Smooth muscle cell of the coronary artery (primary cell): ENCODE results near the gene GON4L. TPM values are rescaled to one million over a fixed set of nuclear protein-coding genes. Genes with fewer than 3 reads are reported as not detected.

Experiments
- total RNA-seq: library from RNA; depleted of rRNA; stranded (reverse); fragments of >200 nt; gene quantifications from 2 replicates; pipeline ENCODE4 v1.2.3, GENCODE V29; 2014; ENCODE audit warnings: low replicate concordance

Gene GON4L
- 20.2 and 21.2 TPM in 2 replicates for total RNA-seq

GRCh38 chr1:155856975-155857930 is at the start of gene GON4L:
Gene GON4L (minus strand): TSS chr1:155857214. CDS start chr1:155853780, 3,434 bp downstream.

GRCh38 chr1:155859234-155859829 is 2.3 kb upstream of the GON4L start, which contains the start of gene SYT11:
Gene SYT11 (plus strand): TSS chr1:155859567. CDS start chr1:155859762, 195 bp downstream.

Other genes starting within 250 kb of the GON4L start
- gene MSTO1, start 247.0 kb downstream of the GON4L start, total RNA-seq = 32.2 and 41.4 TPM in 2 replicates
- 31.0 and 31.1 TPM in 2 replicates for gene YY1AP1, start 168.4 kb downstream of the GON4L start, total RNA-seq
- gene DAP3, start 168.1 kb downstream of the GON4L start, total RNA-seq = 39.9 and 50.7 TPM in 2 replicates
- 19.4 and 31.8 TPM in 2 replicates for gene SYT11, start 2.4 kb upstream of the GON4L start, total RNA-seq
- 37.9 and 49.6 TPM in 2 replicates for gene RIT1, start 54.1 kb upstream of the GON4L start, total RNA-seq
- 18.6 and 18.8 TPM in 2 replicates for gene KHDC4, start 77.2 kb upstream of the GON4L start, total RNA-seq
- not detected in 2 replicates for gene RXFP4, start 84.4 kb upstream of the GON4L start, total RNA-seq
- gene ARHGEF2, start 121.3 kb upstream of the GON4L start, total RNA-seq = 88.8 and 153 TPM in 2 replicates
- 445 and 519 TPM in 2 replicates for gene SSR2, start 163.7 kb upstream of the GON4L start, total RNA-seq
- 4.1 and 14.1 TPM in 2 replicates for gene UBQLN4, start 196.6 kb upstream of the GON4L start, total RNA-seq
- 61.1 and 81.5 TPM in 2 replicates for gene LAMTOR2, start 197.6 kb upstream of the GON4L start, total RNA-seq
- gene RAB25, start 203.9 kb upstream of the GON4L start, total RNA-seq = not detected in 2 replicates
- gene MEX3A, start 225.3 kb upstream of the GON4L start, total RNA-seq = 0.47 and 4.7 TPM in 2 replicates